IMR-90 (cell line): Measurements from ENCODE around the gene FBN3. TPM values are rescaled to one million over a fixed set of nuclear protein-coding genes. Genes with fewer than 3 reads are reported as not detected.
A peak's percentile ranks its signal among the peaks of the same experiment; 100 is the strongest.

Experiments used
- ATAC-seq: fragments of 200-7000 bp; cut with Tn5 transposase; 2 replicates; pipeline ENCODE4 v1.9.1; 2020; ENCODE audit warnings: low read depth, mild to moderate bottlenecking, moderate library complexity
- BruUV-seq: library from RNA; stranded (reverse); fragments of 400-500 nt; replicated peaks from 2 replicates; lab custom pipeline; 2021; lab: Mats Ljungman, UMichigan
- CTCF ChIA-PET: fragments of 300-600 bp; formaldehyde crosslinking; extraction: SDS; loops from one replicate; lab custom pipeline; 2021; ENCODE audit warnings: antibody characterized with exemption; lab: Yijun Ruan, JAX
- POLR2A ChIA-PET: fragments of 300-600 bp; sonication (Branson Sonifier 250); formaldehyde crosslinking; loops from one replicate; lab custom pipeline; 2022; ENCODE audit warnings: antibody characterized with exemption; ENCODE audit not compliant: unreplicated experiment; lab: Charles Lee
- DNase-seq: peaks from one replicate; pipeline ENCODE4 v3.0.0; 2013
- H2AFZ ChIP-seq: replicated peaks from 2 replicates; pipeline ENCODE3; 2013; ENCODE audit warnings: low read length, mild to moderate bottlenecking; ENCODE audit not compliant: poor library complexity
- H2AK5ac ChIP-seq: 2 replicates; pipeline ENCODE4 v1.6.1; 2013; ENCODE audit warnings: low read depth, low read length, inconsistent platforms
- H2AK9ac ChIP-seq: replicated peaks from 2 replicates; pipeline ENCODE3; 2013; ENCODE audit warnings: mild to moderate bottlenecking, low read depth, low read length, moderate library complexity; ENCODE audit not compliant: poor library complexity
- H2BK120ac ChIP-seq: 2 replicates; pipeline ENCODE4 v1.6.1; 2013; ENCODE audit warnings: low read depth, low read length, inconsistent platforms
- H2BK15ac ChIP-seq: 3 replicates; pipeline ENCODE4 v1.6.1; 2013; ENCODE audit warnings: low read depth, low read length, inconsistent platforms
- H2BK20ac ChIP-seq: 2 replicates; pipeline ENCODE4 v1.6.1; 2013; ENCODE audit warnings: low read depth, mild to moderate bottlenecking, inconsistent platforms, low read length, moderate library complexity
- H2BK5ac ChIP-seq: 2 replicates; pipeline ENCODE4 v1.6.1; 2013; ENCODE audit warnings: mild to moderate bottlenecking, low read depth, low read length, inconsistent platforms; ENCODE audit not compliant: poor library complexity, severe bottlenecking
- H3K14ac ChIP-seq: replicated peaks from 2 replicates; pipeline ENCODE4 v1.6.1; 2013; ENCODE audit warnings: low read depth, low read length, inconsistent platforms
- H3K18ac ChIP-seq: 2 replicates; pipeline ENCODE4 v1.6.1; 2013; ENCODE audit warnings: low read depth, low read length, control low read depth
- H3K23ac ChIP-seq: 2 replicates; pipeline ENCODE4 v1.6.1; 2013; ENCODE audit warnings: low read depth, low read length, inconsistent platforms
- H3K27ac ChIP-seq: 2 replicates; pipeline ENCODE4 v1.5.1; 2013; ENCODE audit warnings: mild to moderate bottlenecking, control low read depth, low read length; ENCODE audit not compliant: insufficient read depth
- H3K27me3 ChIP-seq: 2 replicates; pipeline ENCODE4 v1.6.1; 2013; ENCODE audit warnings: low read length; ENCODE audit not compliant: control insufficient read depth, insufficient read depth
- H3K36me3 ChIP-seq: 2 replicates; pipeline ENCODE4 v1.6.1; 2013; ENCODE audit warnings: low read length, mixed read lengths; ENCODE audit not compliant: control insufficient read depth, insufficient read depth
- H3K4ac ChIP-seq: 2 replicates; pipeline ENCODE4 v1.6.1; 2013; ENCODE audit warnings: low read depth, low read length, inconsistent platforms
- H3K4me1 ChIP-seq: 2 replicates; pipeline ENCODE4 v1.6.1; 2013; ENCODE audit warnings: low read length, mixed read lengths; ENCODE audit not compliant: control insufficient read depth, insufficient read depth
- H3K4me2 ChIP-seq: 2 replicates; pipeline ENCODE4 v1.6.1; 2013; ENCODE audit warnings: low read depth, mild to moderate bottlenecking, control low read depth, low read length, moderate library complexity
- H3K4me3 ChIP-seq: 2 replicates; pipeline ENCODE4 v1.5.1; 2013; ENCODE audit warnings: low read depth, mild to moderate bottlenecking, control low read depth, low read length, moderate library complexity; ENCODE audit not compliant: insufficient read depth
- H3K56ac ChIP-seq: 2 replicates; pipeline ENCODE4 v1.6.1; 2013; ENCODE audit warnings: low read length, inconsistent platforms; ENCODE audit not compliant: insufficient read depth; ENCODE audit errors: extremely low read depth
- H3K79me1 ChIP-seq, 2 experiments: 2 replicates each; pipeline ENCODE4 v1.6.1; 2013; ENCODE audit warnings: low read length in 2 of 2, inconsistent platforms in 1 of 2, low read depth in 1 of 2
- H3K9ac ChIP-seq: 2 replicates; pipeline ENCODE4 v1.6.1; 2013; ENCODE audit warnings: low read depth, low read length, control low read depth
- H3K9me1 ChIP-seq: 2 replicates; pipeline ENCODE4 v1.6.1; 2013; ENCODE audit warnings: low read length, inconsistent platforms; ENCODE audit not compliant: insufficient read depth
- H3K9me3 ChIP-seq: 2 replicates; pipeline ENCODE4 v1.6.1; 2013; ENCODE audit warnings: low read length; ENCODE audit not compliant: control insufficient read depth, insufficient read depth
- H4K20me1 ChIP-seq: 2 replicates; pipeline ENCODE4 v1.6.1; 2013; ENCODE audit warnings: low read length, inconsistent platforms; ENCODE audit not compliant: insufficient read depth
- H4K5ac ChIP-seq: 2 replicates; pipeline ENCODE4 v1.6.1; 2013; ENCODE audit warnings: mild to moderate bottlenecking, low read depth, low read length, control low read depth
- H4K8ac ChIP-seq, 2 experiments: 2 replicates each; pipeline ENCODE4 v1.6.1; 2013; ENCODE audit warnings: low read depth in 2 of 2, low read length in 2 of 2, control low read depth in 1 of 2, inconsistent platforms in 1 of 2
- H4K91ac ChIP-seq: 2 replicates; pipeline ENCODE4 v1.6.1; 2013; ENCODE audit warnings: low read depth, low read length, inconsistent platforms; ENCODE audit not compliant: insufficient read depth
- CEBPB ChIP-seq: IDR thresholded peaks from 2 replicates; pipeline ENCODE4 v1.6.1; 2012; ENCODE audit warnings: low read depth, low read length, improper control_type of control experiment
- MAZ ChIP-seq: IDR thresholded peaks from 2 replicates; pipeline ENCODE4 v1.6.1; 2012; ENCODE audit warnings: low read depth, mild to moderate bottlenecking, low read length, improper control_type of control experiment, moderate library complexity, borderline replicate concordance
- WGBS, 2 experiments: methylation state at CpG; one replicate each; pipeline versions ENCODE4 v1.1.5 to v1.1.7; 2013; ENCODE audit warnings: missing lambda C conversion rate in 2 of 2; ENCODE audit not compliant: insufficient read length in 1 of 2; ENCODE audit errors: extremely low coverage in 2 of 2; 5-methylcytosine and 5-hydroxymethylcytosine counted together
- dilution Hi-C: fragments of 300-500 bp; cut with HindIII; formaldehyde crosslinking; loops from one replicate; pipeline ENCODE4 v1.14.3; 2018; ENCODE audit warnings: low sequenced_read_pairs; ENCODE audit not compliant: unreplicated experiment
- in situ Hi-C: fragments of 300-500 bp; cut with MboI; formaldehyde crosslinking; loops from 3 replicates; pipeline ENCODE4 v1.14.3; 2019; ENCODE audit warnings: low sequenced_read_pairs, inconsistent platforms, mixed read lengths
- intact Hi-C: fragments of 100-400 bp; cut with micrococcal nuclease; formaldehyde crosslinking; loops from 2 replicates; pipeline ENCODE4 v1.10.0; 2022
- polyA plus RNA-seq, 3 experiments: library from polyadenylated mRNA; depleted of rRNA; stranded (reverse); fragments of >200 nt; gene quantifications; 2 replicates each; pipeline ENCODE4 v1.2.3, GENCODE V29; 2012; ENCODE audit warnings: low replicate concordance in 1 of 3
- total RNA-seq: library from RNA; depleted of rRNA; stranded (reverse); fragments of >200 nt; gene quantifications from 2 replicates; pipeline ENCODE4 v1.2.3, GENCODE V29; 2012

Gene FBN3
- total and polyA plus RNA-seq, 2 of the 4 experiments (the other 2 are of a cell fraction): not detected

DNA sequence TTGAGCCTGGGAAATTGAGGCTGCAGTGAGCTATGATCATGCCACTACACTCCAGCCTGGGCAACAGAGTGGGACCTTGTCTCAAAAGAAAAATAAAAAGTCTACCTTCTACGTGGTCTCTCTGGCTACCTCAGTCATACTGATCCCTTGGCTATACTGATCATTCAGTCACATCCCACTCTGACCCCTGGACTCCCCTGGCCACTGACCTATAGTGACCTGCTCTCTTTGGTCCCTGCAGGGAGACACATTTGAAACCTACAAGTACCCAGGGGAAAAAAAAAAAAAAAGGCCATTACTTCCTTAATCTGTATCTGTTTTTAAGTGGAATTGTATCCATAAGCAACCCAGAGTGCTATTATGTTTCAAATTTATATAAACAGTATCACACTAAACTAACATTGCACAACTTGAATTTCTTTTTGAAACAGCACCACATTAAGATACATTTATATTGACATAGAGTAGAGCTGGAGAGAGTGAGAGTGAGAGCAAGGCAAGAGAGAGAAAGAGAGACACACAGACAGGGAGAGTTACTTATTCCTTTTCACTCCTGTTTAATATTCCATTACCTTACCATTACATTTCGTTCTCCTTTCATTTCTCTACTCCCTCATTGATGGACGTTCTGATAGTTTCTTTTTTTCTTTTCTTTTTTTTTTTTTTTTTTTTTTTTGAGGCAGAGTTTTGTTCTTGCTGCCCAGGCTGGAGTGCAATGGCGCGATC lies 36.1 kb upstream of the FBN3 start:
- H2BK20ac ChIP-seq: no peak overlapping the region
- H3K27ac ChIP-seq: no peak overlapping the region
- CTCF ChIA-PET: no interaction called here
- H3K4ac ChIP-seq: no peak overlapping the region
- H3K27me3 ChIP-seq: no peaks in the 10 kb centered on the region; the same call in 1 of the 2 replicates
- H4K5ac ChIP-seq: no peak overlapping the region
- in situ Hi-C loops (no loop called here), intact Hi-C loops (no loop called here), dilution Hi-C loops (no loop called here)
- no peak overlapping the region for H4K8ac ChIP-seq
- H3K9me3 ChIP-seq: no peaks in the 10 kb centered on the region
- H3K23ac ChIP-seq: no peak overlapping the region
- no peaks in the 10 kb centered on the region for H3K36me3 ChIP-seq
- H3K79me1 ChIP-seq: no peaks in the 10 kb centered on the region
- POLR2A ChIA-PET: no interaction called here
- no peak overlapping the region; the same call in 1 of the 2 replicates for H3K4me2 ChIP-seq
- H2AK5ac ChIP-seq: no peak overlapping the region
- H2AFZ ChIP-seq: no peak overlapping the region
- H2BK5ac ChIP-seq: no peak overlapping the region
- no peak overlapping the region for H3K56ac ChIP-seq
- H4K91ac ChIP-seq: no peak overlapping the region
- peaks cover 2% of the 10 kb centered on the region; the same call in 1 of the 2 replicates for H3K4me1 ChIP-seq
- H3K14ac ChIP-seq: no peak overlapping the region
- BruUV-seq: no TSS peak
- H3K9me1 ChIP-seq: no peaks in the 10 kb centered on the region
- H4K20me1 ChIP-seq: no peaks in the 10 kb centered on the region
- DNase-seq (no peak), ATAC-seq (peak; percentile 48)
- H3K18ac ChIP-seq: no peak overlapping the region
- no peak overlapping the region for H3K4me3 ChIP-seq
- no peak overlapping the region for H2BK120ac ChIP-seq
- 17 to 100% methylated on average over 1 to 2 of the region's 5 CpGs for WGBS, 2 experiments
- TF ChIP-seq CEBPB: peak; percentile 40; the same call in 1 of the 2 replicates
- TF ChIP-seq MAZ: no peak
- no peak overlapping the region for H3K9ac ChIP-seq
- H2BK15ac ChIP-seq: no peak overlapping the region
- H2AK9ac ChIP-seq: no peak overlapping the region
